ENCODE results near the gene DCHS1.
A peak's percentile ranks its signal among the peaks of the same experiment; 100 is the strongest.

GRCh38 chr11:6682936-6683861, 27.6 kb upstream of the DCHS1 start, which contains the start of gene MRPL17:
- TF ChIP-seq CTCF (IDR thresholded peaks at IDR 0.05 in 8 of 11, conservative IDR thresholded peaks at IDR 0.05 in 3 of 11) (peak; percentile 70 to 97 (median 93)), POLR2A (IDR thresholded peaks at IDR 0.05) (peak in 2 of 3 donors; percentile 17 to 61), POLR2AphosphoS5 (IDR thresholded peaks at IDR 0.05) (peak; percentile 95 to 97 (median 96))

Data from spleen (tissue), 7 donors.